HepG2 (cell line): ENCODE data around the gene METRN. TPM values are rescaled to one million over a fixed set of nuclear protein-coding genes. Genes with fewer than 3 reads are reported as not detected.

ENCODE experiments used
- ATAC-seq: fragments of 200-7000 bp; cut with Tn5 transposase; 3 replicates; pipeline ENCODE4 v1.9.1; 2020; ENCODE audit warnings: mild to moderate bottlenecking, moderate library complexity
- BruUV-seq: library from RNA; stranded (reverse); fragments of 400-500 nt; replicated peaks from 2 replicates; lab custom pipeline; 2021; lab: Mats Ljungman, UMichigan
- CTCF ChIA-PET: fragments of 300-600 bp; formaldehyde crosslinking; extraction: SDS; loops from one replicate; lab custom pipeline; 2021; ENCODE audit warnings: low total read pairs, inconsistent platforms, low intra/inter-chr PET ratio; lab: Yijun Ruan, JAX
- POLR2A ChIA-PET: fragments of 350-600 bp; sonication (Branson Sonifier 250); formaldehyde crosslinking; loops from one replicate; lab custom pipeline; 2020; ENCODE audit warnings: antibody characterized with exemption, inconsistent platforms; lab: Yijun Ruan, JAX
- DNase-seq: peaks from one replicate; pipeline ENCODE4 v3.0.0-alpha.2; 2015; ENCODE audit warnings: low spot score
- FAIRE-seq: peaks from 3 replicates; lab custom pipeline; 2011; peaks lifted over from hg19 to GRCh38; lab: Jason Lieb, UNC
- H2AFZ ChIP-seq: one replicate; pipeline ENCODE4 v1.6.1; 2011; ENCODE audit warnings: low read length, inconsistent platforms
- H3K27ac ChIP-seq: fragments of 300-600 bp; 3 replicates; pipeline ENCODE4 v1.8.0; 2011; ENCODE audit warnings: mixed run types, mild to moderate bottlenecking, mixed read lengths, low read length, inconsistent platforms; ENCODE audit not compliant: insufficient read depth; ENCODE audit errors: extremely low read length
- H3K27me3 ChIP-seq, 2 experiments: fragments of 200-600 bp in 1 of 2; 2 replicates in 1 of 2; 3 replicates in 1 of 2; pipeline versions ENCODE4 v1.6.0 to v1.8.0; 2011; ENCODE audit warnings: low read length in 2 of 2, mild to moderate bottlenecking in 2 of 2, moderate library complexity in 2 of 2, inconsistent platforms in 1 of 2; ENCODE audit not compliant: insufficient read depth in 2 of 2, control insufficient read depth in 1 of 2
- H3K36me3 ChIP-seq, 2 experiments: fragments of 200-600 bp in 1 of 2; replicated peaks in 1 of 2; 2 replicates in 1 of 2; 3 replicates in 1 of 2; pipeline versions ENCODE4 v1.5.1 to v1.8.0; 2011; ENCODE audit warnings: low read length in 2 of 2, inconsistent platforms in 1 of 2; ENCODE audit not compliant: insufficient read depth in 2 of 2, control insufficient read depth in 1 of 2
- H3K4me1 ChIP-seq: 2 replicates; pipeline ENCODE4 v1.5.1; 2012; ENCODE audit warnings: low read length, inconsistent platforms; ENCODE audit not compliant: insufficient read depth
- H3K4me2 ChIP-seq: 2 replicates; pipeline ENCODE4 v1.6.0; 2011; ENCODE audit warnings: low read depth, low read length, inconsistent platforms
- H3K4me3 ChIP-seq, 3 experiments: fragments of 200-600 bp in 1 of 3; sonication (generic), shearing (Covaris generic) in 1 of 3; replicated peaks in 1 of 3; 2 replicates each; pipeline ENCODE4 v1.5.1; 2011 to 2016; ENCODE audit warnings: low read length in 3 of 3, inconsistent platforms in 2 of 3, low read depth in 2 of 3, mild to moderate bottlenecking in 2 of 3, control low read depth in 1 of 3, mixed read lengths in 1 of 3; ENCODE audit not compliant: insufficient read depth in 1 of 3
- H3K79me2 ChIP-seq: one replicate; pipeline ENCODE4 v1.6.1; 2011; ENCODE audit warnings: low read length, inconsistent platforms; ENCODE audit not compliant: insufficient read depth
- H3K9ac ChIP-seq: 2 replicates; pipeline ENCODE4 v1.6.0; 2011; ENCODE audit warnings: mild to moderate bottlenecking, low read depth, low read length, inconsistent platforms; ENCODE audit not compliant: insufficient read depth
- H3K9me3 ChIP-seq: 2 replicates; pipeline ENCODE4 v1.5.1; 2012; ENCODE audit warnings: mild to moderate bottlenecking, low read length
- H4K20me1 ChIP-seq: 2 replicates; pipeline ENCODE4 v1.6.0; 2011; ENCODE audit warnings: inconsistent platforms, mild to moderate bottlenecking, low read length, moderate library complexity; ENCODE audit not compliant: insufficient read depth
- ETS1 ChIP-seq: sonication (generic); formaldehyde crosslinking; IDR thresholded peaks from 2 replicates; pipeline ENCODE4 v1.4.0; 2020; ENCODE audit warnings: missing genetic modification reagents
- GABPA ChIP-seq, 2 experiments: IDR thresholded peaks; 2 replicates each; pipeline ENCODE4 v1.6.1; 2011 to 2016; ENCODE audit warnings: low read depth in 2 of 2, low read length in 1 of 2, missing biosample characterization in 1 of 2, missing genetic modification characterization in 1 of 2
- HNRNPL ChIP-seq: fragments of 200-400 bp; formaldehyde crosslinking; IDR thresholded peaks from 2 replicates; pipeline ENCODE4 v1.6.1; 2017; ENCODE audit warnings: mild to moderate bottlenecking, low read depth, low read length
- RARA ChIP-seq: IDR thresholded peaks from 2 replicates; pipeline ENCODE4 v1.6.1; 2016; ENCODE audit warnings: missing genetic modification reagents, missing compliant biosample characterization
- REL ChIP-seq: sonication (generic); formaldehyde crosslinking; conservative IDR thresholded peaks from 2 replicates; pipeline ENCODE4 v1.8.0; 2022; ENCODE audit warnings: mild to moderate bottlenecking, missing genetic modification reagents, moderate library complexity
- RXRB ChIP-seq: IDR thresholded peaks from 2 replicates; pipeline ENCODE4 v1.6.1; 2016; ENCODE audit warnings: borderline replicate concordance, missing genetic modification reagents, missing compliant biosample characterization
- ZBTB33 ChIP-seq: sonication (generic); formaldehyde crosslinking; IDR thresholded peaks from 2 replicates; pipeline ENCODE4 v1.4.0; 2020; ENCODE audit warnings: missing genetic modification reagents
- ZNF775 ChIP-seq: sonication (generic); formaldehyde crosslinking; IDR thresholded peaks from 2 replicates; pipeline ENCODE4 v1.4.0; 2020; ENCODE audit warnings: missing genetic modification reagents, mild to moderate bottlenecking, moderate library complexity, borderline replicate concordance
- ZNF800 ChIP-seq: sonication (generic); formaldehyde crosslinking; IDR thresholded peaks from 2 replicates; pipeline ENCODE4 v1.4.0; 2020; ENCODE audit warnings: missing genetic modification reagents
- WGBS: methylation state at CpG from one replicate; pipeline ENCODE4 v1.1.6; 2017; ENCODE audit warnings: low lambda C conversion rate; 5-methylcytosine and 5-hydroxymethylcytosine counted together
- in situ Hi-C: cut with HindIII; loops from 2 replicates; pipeline ENCODE4 v1.10.0; 2017; ENCODE audit warnings: low pct_unique_long_range_greater_than_20kb; ENCODE audit not compliant: extremely low pct_ligation_motif_present
- intact Hi-C: fragments of 100-400 bp; cut with micrococcal nuclease; formaldehyde crosslinking; loops from one replicate; pipeline ENCODE4 v1.10.0; 2022; ENCODE audit not compliant: unreplicated experiment
- polyA plus RNA-seq, 8 experiments: library from polyadenylated mRNA; depleted of rRNA in 3 of 8; stranded (reverse) in 7 of 8; unstranded in 1 of 8; fragments of >200 nt; fragmentation: Illumina TruSeq in 4 of 8; extraction: Trizol in 4 of 8; gene quantifications; 2 replicates each; pipeline versions ENCODE4 v1.2.1 to v1.2.3, GENCODE V29; 2011 to 2016; ENCODE audit warnings: low read depth in 4 of 8, missing spikeins in 1 of 8, mixed read lengths in 1 of 8; ENCODE audit not compliant: insufficient read depth in 1 of 8
- total RNA-seq, 5 experiments: library from RNA; depleted of rRNA; stranded (reverse); fragments of >200 nt; fragmentation: Illumina TruSeq; extraction: Trizol; gene quantifications; 2 replicates each; pipeline ENCODE4 v1.2.3, GENCODE V29; 2016; ENCODE audit warnings: low read depth in 1 of 5
- TF ChIP-seq, protein P1 (sequence below): sonication (generic); formaldehyde crosslinking; IDR thresholded peaks from 2 replicates; pipeline ENCODE4 v1.4.0; 2020; ENCODE audit warnings: missing genetic modification reagents

Gene METRN
- total and polyA plus RNA-seq, 2 of the 13 experiments (the other 11 are each of a cell fraction or from before 2014, with no cell fraction given): 25.5 to 46.1 TPM

- no peak for TF ChIP-seq RARA (CRISPR knock-in tag)
- no peak for TF ChIP-seq REL (CRISPR knock-in tag)
- TF ChIP-seq ZNF775: no peak
These were observed 48.3 kb upstream of the METRN start (continued) for GRCh38 chr16:666572-666971.

GRCh38 chr16:667113-667779 is 47.7 kb upstream of the METRN start:
- no TSS peak for BruUV-seq
- Histone ChIP-seq H2AFZ (peak overlapping the region; percentile 83), H3K27ac (peak overlapping the region; percentile 58), H3K4me1 (peaks cover 18% of the 10 kb centered on the region), H4K20me1 (no peaks in the 10 kb centered on the region), H3K79me2 (peaks cover 17% of the 10 kb centered on the region), H3K9me3 (no peaks in the 10 kb centered on the region), H3K9ac (peak overlapping the region; percentile 59), H3K27me3 (no peaks in the 10 kb centered on the region), H3K4me3 (peak overlapping the region in 1 of 3 experiments; percentile 87; a peak in 1 of 6 replicates), H3K4me2 (peak overlapping the region; percentile 92), H3K36me3 (peaks cover 10 to 27% of the 10 kb centered on the region in 2 experiments; a peak in 4 of 5 replicates)
- FAIRE-seq: no peak
- POLR2A ChIA-PET: interaction anchor here (0.7 to 2.0 kb wide), 9 partner anchors 9 to 31 kb away, joined by 3 to 8 read pairs (median 5); partner anchors contain the start of genes METTL26, RHBDL1, STUB1 and WDR24
- no peak for ATAC-seq
- in situ Hi-C loops: no loop called here
- 93% methylated on average over 13 of the region's 22 CpGs for WGBS
- CTCF ChIA-PET: interaction anchor here (1.0 to 1.4 kb wide), 3 partner anchors 8 to 19 kb away, joined by 3 to 4 read pairs (median 4); partner anchors contain the start of gene STUB1
- intact Hi-C loops: no loop called here
- DNase-seq: no peak
- TF ChIP-seq GABPA (IDR thresholded peaks at IDR 0.05; ENCODE audit: low read depth, low read length) (no peak), GABPA (CRISPR knock-in tag; IDR thresholded peaks at IDR 0.05; ENCODE audit: low read depth) (no peak), ZBTB33 (CRISPR knock-in tag) (peak; percentile 11; the same call in 1 of the 2 replicates), HNRNPL (peak; percentile 51; the same call in 1 of the 2 replicates), ZNF800 (no peak), ETS1 (CRISPR knock-in tag) (0 out of 2 replicates have a peak, but pooled peaks have one; percentile 8), RXRB (no peak)
- TF ChIP-seq, protein P1, sequence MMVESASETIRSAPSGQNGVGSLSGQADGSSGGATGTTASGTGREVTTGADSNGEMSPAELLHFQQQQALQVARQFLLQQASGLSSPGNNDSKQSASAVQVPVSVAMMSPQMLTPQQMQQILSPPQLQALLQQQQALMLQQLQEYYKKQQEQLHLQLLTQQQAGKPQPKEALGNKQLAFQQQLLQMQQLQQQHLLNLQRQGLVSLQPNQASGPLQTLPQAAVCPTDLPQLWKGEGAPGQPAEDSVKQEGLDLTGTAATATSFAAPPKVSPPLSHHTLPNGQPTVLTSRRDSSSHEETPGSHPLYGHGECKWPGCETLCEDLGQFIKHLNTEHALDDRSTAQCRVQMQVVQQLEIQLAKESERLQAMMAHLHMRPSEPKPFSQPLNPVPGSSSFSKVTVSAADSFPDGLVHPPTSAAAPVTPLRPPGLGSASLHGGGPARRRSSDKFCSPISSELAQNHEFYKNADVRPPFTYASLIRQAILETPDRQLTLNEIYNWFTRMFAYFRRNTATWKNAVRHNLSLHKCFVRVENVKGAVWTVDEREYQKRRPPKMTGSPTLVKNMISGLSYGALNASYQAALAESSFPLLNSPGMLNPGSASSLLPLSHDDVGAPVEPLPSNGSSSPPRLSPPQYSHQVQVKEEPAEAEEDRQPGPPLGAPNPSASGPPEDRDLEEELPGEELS (CRISPR knock-in tag): no peak
